GM19025 (cell line): ENCODE results near the gene RPL29.

Experiments
- ATAC-seq: cut with Tn5 transposase; IDR thresholded peaks from one replicate; pipeline ENCODE4 v1.9.1; 2021; ENCODE audit warnings: mild to moderate bottlenecking, low read depth, moderate library complexity; ENCODE audit not compliant: unreplicated experiment

RPL29 gene

DNA sequence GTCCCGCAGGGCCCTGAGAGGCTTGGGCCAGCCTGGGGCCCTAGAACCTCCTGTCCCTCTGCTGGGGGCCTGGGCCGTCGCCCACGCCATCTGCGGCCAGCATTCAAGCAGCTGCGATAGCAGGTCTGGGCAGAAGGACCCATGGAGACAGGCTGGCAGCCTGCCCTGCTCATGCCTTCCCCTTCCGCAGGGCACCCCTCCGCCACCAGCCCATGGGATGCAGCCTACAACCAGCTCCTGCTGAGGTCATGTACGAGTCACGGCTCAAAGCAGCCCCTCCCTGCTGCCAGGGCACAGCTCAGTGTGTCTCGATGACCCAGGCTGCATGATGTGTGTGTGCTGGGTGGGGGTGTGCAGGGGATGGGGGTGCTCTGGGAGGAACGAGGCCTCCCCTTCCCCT, 32.9 kb upstream of the RPL29 start:
- ATAC-seq, result no peak

DNA sequence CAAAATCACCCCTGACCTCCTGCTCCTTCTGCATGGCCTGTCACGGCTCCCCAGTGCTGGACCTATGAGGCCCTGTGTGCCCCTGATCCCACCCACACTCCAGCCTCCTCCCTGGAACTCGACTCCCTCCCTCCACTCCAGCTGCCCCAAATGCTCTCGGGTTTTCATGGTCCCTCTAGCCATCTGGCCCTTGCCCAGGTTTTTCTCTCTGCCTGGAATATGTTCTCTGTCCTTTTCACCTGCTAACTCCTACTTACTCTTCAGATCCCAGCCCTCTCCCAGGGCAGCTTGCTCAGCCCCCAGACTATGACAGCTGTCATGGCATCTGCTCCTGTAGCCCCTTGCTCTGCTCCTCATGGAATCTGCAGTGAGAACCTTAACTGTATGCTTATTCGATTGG, 30.3 kb upstream of the RPL29 start:
- no peak for ATAC-seq

DNA sequence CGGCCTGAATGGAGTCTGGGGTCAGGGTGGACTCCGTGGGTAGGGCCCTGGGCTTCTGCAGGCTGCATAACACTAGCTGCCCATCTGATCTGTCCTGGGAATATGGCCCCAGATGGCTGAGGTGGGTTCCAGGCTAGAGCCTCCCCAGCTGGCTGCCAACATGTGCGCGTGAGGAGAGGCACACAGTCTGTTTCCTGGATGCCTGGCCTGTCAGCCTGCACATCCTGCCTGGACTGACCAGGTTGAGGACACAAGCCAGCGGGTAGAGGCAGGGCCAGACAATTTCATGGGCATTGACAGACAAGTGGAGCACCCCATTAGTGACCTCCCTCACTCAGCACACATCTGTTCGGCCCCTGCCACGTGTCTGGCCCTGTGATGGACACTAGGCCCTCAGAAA, 29.8 kb upstream of the RPL29 start:
- ATAC-seq, result no peak

DNA sequence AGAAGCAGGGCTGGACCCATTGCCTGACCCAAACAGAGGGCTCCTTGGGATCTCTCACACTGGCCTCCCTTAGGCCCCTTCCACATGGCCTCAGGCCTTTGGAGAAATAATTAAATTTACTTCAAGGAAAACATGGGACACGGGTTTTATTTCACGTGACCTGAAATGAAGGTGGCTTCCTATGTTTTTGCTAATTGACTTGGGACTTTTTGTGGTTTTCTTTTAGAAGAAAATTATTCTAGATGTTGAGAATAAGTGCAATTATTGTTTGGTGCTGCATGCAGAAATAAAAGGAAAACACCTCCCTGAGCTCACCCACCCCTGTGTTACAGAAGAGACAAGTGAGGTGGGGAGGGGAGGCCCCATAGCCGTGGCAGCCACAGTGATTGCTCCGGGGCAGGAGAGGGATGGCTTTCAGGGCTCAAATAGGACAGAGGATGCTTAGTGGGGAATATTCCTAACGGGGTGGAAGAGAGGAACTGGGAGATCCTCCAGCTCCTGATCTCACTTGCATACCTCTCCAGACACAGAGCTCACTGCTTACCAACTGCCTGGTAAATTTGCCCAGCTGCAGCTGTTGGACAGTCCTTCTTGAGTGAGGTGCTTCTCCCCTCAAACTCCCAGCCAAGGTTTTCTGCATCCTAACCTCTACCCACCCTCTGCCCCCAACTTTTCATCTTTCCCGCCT, 29.2 kb upstream of the RPL29 start:
- ATAC-seq, result no peak

DNA sequence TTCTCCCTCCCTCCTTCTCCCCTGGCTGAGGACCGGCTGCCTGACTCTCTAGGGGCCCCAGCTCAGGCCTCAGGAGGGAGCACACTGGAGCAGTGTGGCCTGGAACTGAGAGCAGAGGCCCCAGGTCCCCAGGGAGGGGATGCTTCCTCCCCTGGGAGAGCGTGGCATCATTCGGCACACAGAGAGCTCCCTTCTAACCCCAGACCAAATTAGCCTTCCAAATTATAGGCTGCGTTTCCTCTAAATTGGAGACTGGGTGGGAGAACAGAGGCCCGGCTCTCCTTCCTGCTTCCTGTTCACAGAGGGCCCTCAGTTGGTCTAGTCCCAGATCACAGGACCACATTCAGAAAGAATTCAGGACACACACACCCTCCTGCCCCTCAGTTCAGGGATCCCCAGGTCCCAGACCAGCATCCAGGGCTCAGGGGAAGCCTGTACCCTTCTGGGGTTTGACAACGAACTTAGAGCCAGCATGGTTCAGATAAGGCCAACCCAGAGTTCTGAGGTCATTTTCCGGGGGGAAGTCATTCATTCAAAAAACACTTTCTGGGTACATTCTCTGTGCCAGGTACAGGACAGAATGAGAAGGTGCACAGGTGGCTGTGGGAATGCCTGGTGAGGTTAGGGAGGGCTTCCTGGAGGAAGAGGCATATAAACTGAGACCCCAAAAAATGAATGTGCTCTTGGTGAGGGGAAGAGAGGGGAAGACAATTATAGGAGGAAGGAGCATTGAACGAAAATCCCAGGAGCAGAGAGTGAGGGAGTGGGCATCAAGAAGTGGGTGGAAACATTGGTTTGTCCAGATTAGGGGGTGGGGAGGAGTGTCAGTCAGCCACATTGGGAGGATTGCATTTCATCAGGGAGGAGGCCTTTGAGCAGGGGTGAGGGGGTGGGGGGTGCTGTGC, 28.4 kb upstream of the RPL29 start:
- ATAC-seq, result peak; percentile 64

DNA sequence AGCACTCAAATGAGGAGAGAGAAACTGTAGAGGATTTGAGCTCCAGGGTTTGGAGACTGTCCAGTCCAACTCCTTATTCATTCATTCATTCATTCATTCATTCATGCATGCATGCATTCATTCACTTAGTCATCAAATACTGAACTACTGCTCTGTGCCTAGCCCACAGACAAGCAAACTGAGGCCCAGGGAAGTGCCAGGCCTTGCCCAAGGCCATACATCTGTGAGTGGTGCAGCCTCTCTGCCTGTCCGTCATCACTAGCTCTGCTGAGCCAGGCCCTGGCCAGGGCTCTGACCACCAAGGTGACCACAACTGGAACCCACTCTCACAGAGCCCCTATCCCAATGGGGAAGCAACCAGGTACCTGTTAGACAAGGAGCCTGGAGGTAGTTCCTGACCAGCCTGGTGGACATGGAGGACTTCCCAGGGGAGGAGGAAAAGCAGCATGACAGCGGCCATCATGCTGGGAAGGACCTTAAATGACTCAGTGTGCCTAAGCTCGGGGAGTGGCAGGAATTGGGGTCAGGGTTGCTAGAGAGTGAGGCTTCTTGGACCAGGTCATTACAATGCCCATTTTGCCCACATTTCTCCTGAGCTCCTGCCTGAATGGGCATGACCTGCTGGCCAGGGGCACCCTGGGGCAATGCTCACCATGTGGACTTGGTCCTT, 27.5 kb upstream of the RPL29 start:
- ATAC-seq, result no peak

DNA sequence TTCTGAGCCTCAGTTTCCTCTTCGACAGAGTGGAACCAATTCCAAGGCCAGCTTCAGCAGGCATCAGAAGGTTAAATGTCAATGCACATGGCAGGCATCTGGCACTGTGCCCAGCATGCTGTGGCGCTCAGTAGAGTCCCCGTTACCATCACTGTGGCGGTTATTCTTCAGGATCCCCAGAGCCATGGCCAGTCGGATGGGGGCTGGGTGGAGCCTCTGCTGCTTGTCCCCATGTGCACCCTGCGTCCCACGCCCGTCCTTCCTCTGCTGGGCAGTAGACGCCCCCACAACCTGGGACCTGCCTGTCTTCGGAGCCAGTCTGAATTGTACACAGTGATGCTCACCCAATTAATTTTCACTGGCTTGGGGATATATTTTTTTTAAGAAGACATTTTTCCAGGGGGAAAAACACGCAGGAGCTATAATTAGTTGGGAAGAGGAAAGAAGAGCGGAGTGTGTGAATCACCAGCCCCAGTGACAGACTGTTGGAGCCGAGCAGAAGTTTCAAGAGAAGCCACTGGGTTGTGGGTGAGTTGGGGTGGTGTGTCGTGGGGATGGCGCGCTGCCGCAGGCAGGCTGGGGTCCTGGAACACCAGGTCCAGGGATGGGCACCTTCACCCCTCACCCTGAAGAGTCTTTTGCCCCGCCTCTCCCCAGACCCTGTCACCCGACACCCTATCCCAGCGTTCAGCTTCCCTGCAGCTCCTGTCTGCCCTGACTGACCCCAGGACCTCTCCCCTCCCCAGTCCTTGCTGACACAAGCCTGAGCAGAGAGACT, 26.8 kb upstream of the RPL29 start:
- ATAC-seq, result no peak

DNA sequence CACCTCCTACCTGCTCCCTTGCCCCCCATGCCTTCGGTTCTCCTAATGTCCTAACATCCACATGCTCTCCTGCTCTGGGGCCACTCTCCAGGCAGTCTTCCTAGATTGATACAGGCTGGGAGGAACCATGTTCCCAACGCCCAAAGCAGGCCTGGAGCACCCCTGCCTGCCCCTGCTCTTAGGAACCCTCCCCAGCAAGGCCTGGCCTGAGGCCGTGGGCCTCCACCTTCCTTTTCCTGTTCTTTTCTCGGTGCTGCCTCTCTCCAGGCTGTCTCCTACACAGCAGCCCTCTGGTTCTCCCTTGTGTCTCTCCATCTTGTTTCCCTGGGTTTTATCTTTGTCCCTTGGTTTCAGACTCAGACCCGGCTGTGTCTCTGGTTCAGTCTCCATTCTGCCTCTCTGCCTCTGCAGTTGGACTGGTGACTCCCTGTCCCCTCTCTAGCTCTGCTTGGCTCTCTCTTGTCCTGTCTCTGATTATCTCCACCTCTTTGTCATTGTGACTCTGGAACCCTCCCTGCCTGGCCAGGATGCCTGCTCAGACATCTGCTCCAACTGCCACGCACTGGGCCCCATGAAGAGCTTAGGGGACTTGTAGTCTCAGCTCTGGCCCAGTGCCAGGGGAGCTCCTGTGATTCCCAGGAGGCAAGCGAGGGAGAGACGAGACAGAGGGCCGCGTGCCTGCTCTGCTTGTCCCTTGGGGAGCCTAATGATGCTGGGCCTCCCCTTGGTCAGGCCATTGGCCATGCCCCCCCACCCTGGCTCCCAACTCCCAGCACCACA, 26.0 kb upstream of the RPL29 start:
- ATAC-seq, result no peak

DNA sequence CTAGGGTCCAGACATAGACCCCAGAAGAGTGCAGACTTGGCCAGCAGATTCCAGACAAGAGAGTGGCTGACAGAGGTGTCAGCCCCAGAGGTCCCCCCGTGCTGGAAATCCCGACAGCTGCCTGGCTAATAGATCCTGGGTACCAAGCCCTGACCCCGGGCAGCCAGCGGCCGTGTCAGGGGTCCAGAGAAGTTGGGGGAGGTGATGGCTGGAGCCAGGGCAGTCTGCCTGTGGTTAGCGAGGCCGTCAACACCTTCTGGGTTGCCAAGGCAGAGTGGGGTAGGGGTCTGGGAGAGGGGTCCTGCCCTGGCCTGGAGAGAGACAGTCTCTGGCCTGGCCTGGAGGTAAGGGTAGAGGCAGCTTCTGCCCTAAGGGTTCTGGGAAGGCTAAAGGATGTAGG, 25.1 kb upstream of the RPL29 start:
- no peak for ATAC-seq

DNA sequence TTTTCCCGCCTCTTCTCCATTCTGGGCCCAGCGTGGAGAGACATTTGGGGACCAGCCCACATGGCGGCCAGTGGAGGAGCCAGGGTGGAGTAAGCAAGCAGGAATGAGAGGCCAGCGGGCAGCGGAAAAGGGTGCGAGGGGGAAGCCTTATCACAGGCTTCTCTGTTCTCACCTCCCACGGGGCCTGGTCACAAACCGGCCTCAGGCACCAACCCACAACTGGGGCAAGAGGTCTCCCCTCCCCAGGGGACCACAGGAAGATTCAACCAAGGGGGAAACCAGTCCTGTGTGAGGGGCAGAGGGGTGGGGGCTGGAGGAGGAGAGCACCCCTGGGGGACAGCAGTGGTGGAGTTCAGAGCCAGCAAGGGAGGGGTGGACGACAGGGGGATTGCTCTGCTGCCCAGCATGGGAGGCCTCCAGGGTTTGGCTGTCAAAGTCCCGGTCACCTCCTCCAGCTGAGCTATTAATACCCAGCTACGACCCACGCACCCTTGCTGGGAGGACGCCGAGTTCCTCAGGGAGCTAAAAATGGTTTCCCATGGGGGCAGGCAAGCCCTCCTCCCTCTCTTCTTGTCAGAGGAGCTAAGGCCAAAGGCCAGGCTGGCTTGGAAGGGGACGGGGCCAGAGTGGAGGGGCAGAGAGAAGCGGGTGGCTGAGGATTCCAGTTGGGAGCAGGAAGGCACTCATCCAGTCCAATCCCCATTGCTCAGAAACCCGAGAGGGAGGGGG, 23.8 kb upstream of the RPL29 start:
- no peak for ATAC-seq

DNA sequence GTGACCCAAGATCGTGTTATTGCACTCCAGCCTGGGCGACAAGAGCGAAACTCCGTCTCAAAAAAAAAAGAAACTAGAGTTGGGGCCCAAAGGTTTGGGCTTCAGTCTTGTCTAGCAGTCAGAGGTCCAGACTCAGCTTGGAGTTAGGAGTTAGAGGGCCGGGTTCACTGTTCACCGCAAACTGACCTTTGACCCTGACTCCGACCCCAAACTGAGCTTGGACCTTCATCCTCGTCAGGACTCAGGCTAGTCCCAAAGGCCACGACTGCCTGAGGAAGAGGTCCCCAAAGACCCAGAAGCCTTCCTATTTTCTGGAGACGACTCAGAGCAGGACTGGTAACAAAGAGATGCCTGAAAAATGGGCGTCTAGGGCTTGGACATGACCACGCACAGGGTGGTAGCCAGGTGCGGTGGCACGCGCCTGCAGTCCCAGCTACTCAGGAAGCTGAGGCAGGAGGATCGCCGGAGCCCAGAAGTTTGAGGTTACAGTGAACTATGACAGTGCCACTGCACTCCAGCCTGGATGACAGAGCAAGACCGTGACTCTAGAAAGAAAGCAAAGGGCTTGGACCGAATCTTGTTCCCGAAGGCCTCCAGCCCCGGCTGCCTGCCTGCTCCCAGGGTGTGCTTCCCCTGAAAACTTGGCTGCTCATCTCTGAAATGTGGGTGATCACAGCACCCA, 22.8 kb upstream of the RPL29 start:
- ATAC-seq, result no peak

DNA sequence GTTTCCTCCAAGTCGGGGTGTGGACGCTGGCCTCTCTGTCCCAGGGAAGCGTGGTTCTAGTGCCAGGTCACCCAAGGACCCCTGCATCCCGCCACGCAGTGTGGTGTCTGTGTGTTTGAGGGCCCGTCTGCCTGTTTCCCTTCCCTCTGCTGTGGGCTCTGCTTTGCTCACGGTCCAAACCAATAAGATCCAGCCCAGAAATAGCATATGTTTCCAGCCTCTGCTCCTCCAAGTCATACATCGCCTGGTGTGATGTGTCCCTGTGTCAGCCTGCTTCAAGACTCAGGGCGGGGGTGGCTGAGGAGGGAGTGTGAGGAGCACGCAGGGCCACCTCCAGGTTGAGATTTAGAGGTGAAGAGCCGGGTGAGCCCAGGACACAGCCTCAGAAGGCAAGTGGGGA, 21.9 kb upstream of the RPL29 start:
- ATAC-seq, result no peak

DNA sequence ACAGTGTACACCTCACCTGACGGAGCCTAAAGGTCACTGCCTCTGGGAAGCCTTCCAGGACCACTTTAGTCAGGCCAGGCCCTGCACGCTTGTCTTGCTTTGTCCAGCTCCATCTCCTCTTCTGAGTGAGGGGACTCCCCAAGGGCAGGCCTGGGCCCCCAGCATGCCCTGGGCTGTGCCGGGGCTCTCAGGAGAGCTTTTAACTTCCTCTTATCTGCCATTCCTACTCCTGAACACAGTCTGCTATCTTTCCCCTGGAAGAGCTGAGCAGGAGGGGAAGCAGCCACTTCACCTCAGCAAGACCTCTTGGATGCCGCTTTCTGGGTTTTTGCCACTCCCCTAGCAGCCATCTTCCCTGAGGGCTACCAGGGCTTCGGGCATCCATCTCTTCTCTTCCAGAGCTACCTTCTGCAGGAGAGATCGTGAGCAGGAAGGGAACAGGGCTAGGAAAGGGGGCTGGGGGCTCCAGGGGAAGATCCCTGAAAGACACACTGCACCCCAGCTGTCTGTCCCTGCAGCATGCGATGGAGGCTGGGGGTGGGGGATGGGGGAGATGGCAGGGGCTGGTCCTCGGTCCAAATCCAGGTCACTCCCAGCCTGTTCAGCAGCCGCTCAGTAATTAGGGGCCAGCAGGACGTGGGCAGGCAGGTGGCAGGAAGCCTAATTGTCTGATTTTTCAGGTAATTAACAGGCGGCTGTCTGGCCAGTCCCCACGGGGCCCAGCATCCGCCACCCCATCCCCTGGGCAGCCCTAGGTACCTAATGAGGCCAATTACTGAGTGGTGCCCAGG, 19.9 kb upstream of the RPL29 start:
- ATAC-seq, result no peak

DNA sequence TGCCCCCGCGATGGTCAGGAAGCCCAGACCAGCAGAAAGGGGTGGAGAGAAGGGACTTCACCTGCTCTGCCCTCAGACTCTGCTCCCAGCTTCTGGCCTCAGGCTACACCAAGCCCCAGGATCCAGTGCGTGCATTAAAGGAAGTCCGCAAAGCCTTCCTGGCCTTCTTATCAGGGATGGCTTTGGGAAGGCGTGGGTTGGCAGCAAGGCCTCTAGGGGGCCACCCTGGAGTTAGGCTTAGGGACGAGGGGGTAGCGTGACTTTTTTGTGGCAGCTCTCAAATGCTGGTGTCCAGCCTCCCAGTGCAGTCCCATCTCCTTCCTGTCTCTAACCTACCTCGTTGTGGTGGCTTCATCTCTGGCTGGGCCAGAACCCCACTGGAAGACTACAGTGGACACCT, 18.9 kb upstream of the RPL29 start:
- ATAC-seq, result no peak

DNA sequence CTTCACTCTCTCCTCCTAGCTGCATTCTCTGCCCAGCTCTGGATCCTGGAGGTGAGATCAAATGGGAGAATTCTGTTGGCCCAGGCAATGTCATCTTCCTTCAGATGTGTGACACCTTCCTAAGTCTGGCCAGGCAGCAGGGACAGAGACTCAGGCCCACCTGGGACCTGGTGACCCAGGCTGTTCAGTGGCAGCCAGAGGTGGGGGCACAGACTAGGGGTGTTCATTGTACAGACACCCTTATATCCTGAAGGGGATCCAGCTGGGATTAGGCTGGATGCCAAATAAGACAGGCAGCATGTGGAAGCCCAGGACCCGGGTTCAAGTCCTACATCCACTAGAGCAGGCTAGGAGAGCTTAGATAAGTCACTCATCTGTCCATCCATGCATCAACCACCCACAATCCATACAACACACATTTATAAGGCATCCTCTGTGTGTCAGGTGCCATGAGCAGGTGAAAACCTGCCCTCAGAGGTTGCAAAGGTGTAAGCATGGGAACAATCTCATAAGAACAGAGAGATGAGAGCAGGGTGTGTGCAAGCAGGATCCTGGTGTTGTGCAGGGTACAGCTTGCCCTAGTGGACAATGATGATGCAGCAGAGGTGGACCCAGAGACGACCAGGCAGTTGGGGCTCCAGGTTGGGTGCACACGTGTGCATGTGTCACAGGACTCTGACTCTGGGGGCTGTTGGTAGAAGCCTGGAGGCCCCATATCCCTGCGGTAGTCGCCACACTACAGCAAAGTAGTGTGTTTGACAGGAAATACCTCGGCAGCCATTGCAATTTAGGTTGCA, 18.3 kb upstream of the RPL29 start:
- ATAC-seq, result no peak

DNA sequence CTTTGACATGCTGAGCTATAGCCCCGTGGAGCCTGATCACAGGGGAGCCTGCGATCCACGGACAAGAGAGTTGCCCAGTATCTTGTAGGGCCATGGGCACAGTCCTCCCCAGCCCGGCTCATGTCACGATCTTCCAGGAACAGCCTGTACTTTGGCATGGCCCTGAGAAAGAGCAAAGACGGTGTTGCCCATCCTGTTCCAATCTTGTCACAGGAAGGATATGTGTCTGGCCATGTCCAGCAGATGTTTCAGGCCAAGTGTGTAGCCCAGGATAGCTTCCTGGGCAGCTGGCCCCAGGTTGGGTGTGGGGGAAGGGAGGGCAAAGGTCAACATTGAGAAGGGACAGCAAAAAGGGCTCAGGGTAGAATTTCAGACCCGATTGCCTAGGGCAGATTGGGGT, 17.0 kb upstream of the RPL29 start:
- no peak for ATAC-seq

DNA sequence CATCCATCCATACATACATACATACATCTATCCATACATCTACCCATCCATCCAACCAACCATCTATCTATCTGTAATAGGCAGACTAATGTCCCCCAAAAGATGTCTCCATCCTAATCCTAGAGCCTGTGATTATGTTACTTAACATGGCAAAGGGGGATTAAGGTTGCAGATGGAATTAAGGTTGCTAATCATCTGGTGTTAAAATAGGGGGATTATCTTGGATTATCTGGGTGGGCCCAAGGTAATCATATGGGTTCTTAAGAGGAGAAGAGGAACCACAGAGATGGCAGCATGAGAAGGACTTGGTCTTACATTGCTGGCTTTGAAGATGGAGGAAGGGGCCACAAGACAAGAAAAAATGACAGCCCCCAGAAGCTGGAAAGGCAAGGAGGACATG, 14.7 kb upstream of the RPL29 start:
- ATAC-seq, result no peak
